Activated naive CD4-positive, alpha-beta T cell treated with anti-CD3 and anti-CD28 coated beads, Interleukin-2, amount 50 U/mL, for 24 hours (primary cell): Measurements from ENCODE around the gene ABHD14A.

Experiments used
- H3K27ac Mint-ChIP-seq: one replicate; pipeline ENCODE4 v1.8.0; 2021; ENCODE audit warnings: mild to moderate bottlenecking, mixed read lengths
- H3K27me3 Mint-ChIP-seq: one replicate; pipeline ENCODE4 v1.8.0; 2021; ENCODE audit warnings: mixed read lengths
- H3K36me3 Mint-ChIP-seq: one replicate; pipeline ENCODE4 v1.8.0; 2021; ENCODE audit warnings: mixed read lengths
- H3K4me1 Mint-ChIP-seq: one replicate; pipeline ENCODE4 v1.8.0; 2021; ENCODE audit warnings: mixed read lengths
- H3K4me3 Mint-ChIP-seq: one replicate; pipeline ENCODE4 v1.8.0; 2021; ENCODE audit warnings: mild to moderate bottlenecking, mixed read lengths
- H3K9me3 Mint-ChIP-seq: one replicate; pipeline ENCODE4 v1.8.0; 2021; ENCODE audit warnings: mixed read lengths

The ABHD14A gene

GRCh38 chr3:51974277-51974962, 444 bp upstream of the ABHD14A start:
- H3K4me1 Mint-ChIP-seq, result peaks cover 32% of the 10 kb centered on the region
- H3K36me3 Mint-ChIP-seq, result no peaks in the 10 kb centered on the region
- peak overlapping the region; percentile 91 for H3K4me3 Mint-ChIP-seq
- peak overlapping the region; percentile 94 for H3K27ac Mint-ChIP-seq
- H3K27me3 Mint-ChIP-seq, result no peaks in the 10 kb centered on the region
- no peaks in the 10 kb centered on the region for H3K9me3 Mint-ChIP-seq

GRCh38 chr3:51975852-51976549, 1.1 kb downstream of the ABHD14A start:
- no peaks in the 10 kb centered on the region for H3K27me3 Mint-ChIP-seq
- peaks cover 29% of the 10 kb centered on the region for H3K4me1 Mint-ChIP-seq
- no peak overlapping the region for H3K27ac Mint-ChIP-seq
- H3K36me3 Mint-ChIP-seq, result no peaks in the 10 kb centered on the region
- peak overlapping the region; percentile 91 for H3K4me3 Mint-ChIP-seq
- H3K9me3 Mint-ChIP-seq, result no peaks in the 10 kb centered on the region

GRCh38 chr3:51977446-51978142, 2.7 kb downstream of the ABHD14A start:
- Mint-ChIP-seq H3K27me3 (no peaks in the 10 kb centered on the region), H3K36me3 (no peaks in the 10 kb centered on the region), H3K4me3 (no peak overlapping the region), H3K9me3 (no peaks in the 10 kb centered on the region), H3K27ac (no peak overlapping the region), H3K4me1 (peaks cover 37% of the 10 kb centered on the region)

- H3K4me1 Mint-ChIP-seq, result peaks cover 40% of the 10 kb centered on the region
- no peaks in the 10 kb centered on the region for H3K9me3 Mint-ChIP-seq
- H3K4me3 Mint-ChIP-seq, result no peak overlapping the region
- no peaks in the 10 kb centered on the region for H3K27me3 Mint-ChIP-seq
- H3K36me3 Mint-ChIP-seq, result no peaks in the 10 kb centered on the region
- H3K27ac Mint-ChIP-seq, result no peak overlapping the region
Measured at GRCh38 chr3:51978143-51978502, 3.3 kb downstream of the ABHD14A start.

GRCh38 chr3:51980253-51980652, 5.4 kb downstream of the ABHD14A start:
- no peaks in the 10 kb centered on the region for H3K27me3 Mint-ChIP-seq
- peaks cover 38% of the 10 kb centered on the region for H3K4me1 Mint-ChIP-seq
- H3K4me3 Mint-ChIP-seq, result no peak overlapping the region
- no peak overlapping the region for H3K27ac Mint-ChIP-seq
- H3K9me3 Mint-ChIP-seq, result no peaks in the 10 kb centered on the region
- no peaks in the 10 kb centered on the region for H3K36me3 Mint-ChIP-seq

- H3K27ac Mint-ChIP-seq, result peak overlapping the region; percentile 84
- H3K9me3 Mint-ChIP-seq, result no peaks in the 10 kb centered on the region
- peaks cover 25% of the 10 kb centered on the region for H3K4me1 Mint-ChIP-seq
- H3K36me3 Mint-ChIP-seq, result no peaks in the 10 kb centered on the region
- peak overlapping the region; percentile 94 for H3K4me3 Mint-ChIP-seq
- H3K27me3 Mint-ChIP-seq, result no peaks in the 10 kb centered on the region
Measured at GRCh38 chr3:51982352-51982837, 7.5 kb downstream of the ABHD14A start.

- Mint-ChIP-seq H3K27ac (peak within 1 kb of the TSS; percentile 93), H3K27me3 (no peaks in the 10 kb centered on the region), H3K9me3 (no peaks in the 10 kb centered on the region), H3K4me1 (peaks cover 23% of the 10 kb centered on the region), H3K4me3 (peak within 1 kb of the TSS; percentile 94), H3K36me3 (no peaks in the 10 kb centered on the region)
Measured at GRCh38 chr3:51982838-51983577, 8.1 kb downstream of the ABHD14A start, which contains the start of gene ACY1. ACY1 (plus strand) TSS chr3:51983535; CDS start chr3:51984065, 530 bp downstream.

- Mint-ChIP-seq H3K4me3 (peak overlapping the region; percentile 94), H3K27ac (peak overlapping the region; percentile 93), H3K27me3 (no peaks in the 10 kb centered on the region), H3K9me3 (no peaks in the 10 kb centered on the region), H3K36me3 (no peaks in the 10 kb centered on the region), H3K4me1 (peaks cover 23% of the 10 kb centered on the region)
Measured at GRCh38 chr3:51983578-51984268, 8.9 kb downstream of the ABHD14A start.

- Mint-ChIP-seq H3K27ac (peak overlapping the region; percentile 93), H3K36me3 (no peaks in the 10 kb centered on the region), H3K4me3 (peak overlapping the region; percentile 94), H3K27me3 (no peaks in the 10 kb centered on the region), H3K9me3 (no peaks in the 10 kb centered on the region), H3K4me1 (peaks cover 23% of the 10 kb centered on the region)
Measured at GRCh38 chr3:51984269-51984647, 9.4 kb downstream of the ABHD14A start.

GRCh38 chr3:51985063-51985462, 10.2 kb downstream of the ABHD14A start:
- H3K4me1 Mint-ChIP-seq, result peaks cover 23% of the 10 kb centered on the region
- no peaks in the 10 kb centered on the region for H3K9me3 Mint-ChIP-seq
- peak overlapping the region; percentile 68 for H3K27ac Mint-ChIP-seq
- no peaks in the 10 kb centered on the region for H3K27me3 Mint-ChIP-seq
- peak overlapping the region; percentile 70 for H3K4me3 Mint-ChIP-seq
- no peaks in the 10 kb centered on the region for H3K36me3 Mint-ChIP-seq

GRCh38 chr3:51986010-51986947, 11.4 kb downstream of the ABHD14A start:
- no peak overlapping the region for H3K4me3 Mint-ChIP-seq
- peaks cover 22% of the 10 kb centered on the region for H3K4me1 Mint-ChIP-seq
- H3K27ac Mint-ChIP-seq, result peak overlapping the region; percentile 12
- H3K36me3 Mint-ChIP-seq, result peaks cover 1% of the 10 kb centered on the region
- H3K9me3 Mint-ChIP-seq, result no peaks in the 10 kb centered on the region
- no peaks in the 10 kb centered on the region for H3K27me3 Mint-ChIP-seq

GRCh38 chr3:51987568-51987967, 12.7 kb downstream of the ABHD14A start:
- Mint-ChIP-seq H3K27me3 (no peaks in the 10 kb centered on the region), H3K36me3 (peaks cover 4% of the 10 kb centered on the region), H3K9me3 (no peaks in the 10 kb centered on the region), H3K27ac (no peak overlapping the region), H3K4me3 (no peak overlapping the region), H3K4me1 (peaks cover 17% of the 10 kb centered on the region)

- Mint-ChIP-seq H3K4me1 (peaks cover 16% of the 10 kb centered on the region), H3K27me3 (no peaks in the 10 kb centered on the region), H3K27ac (peak overlapping the region; percentile 47), H3K9me3 (no peaks in the 10 kb centered on the region), H3K36me3 (peaks cover 6% of the 10 kb centered on the region), H3K4me3 (no peak overlapping the region)
Measured at GRCh38 chr3:51988286-51989146, 13.7 kb downstream of the ABHD14A start.
